ENCODE data around the gene CDK11B. TPM values are rescaled to one million over a fixed set of nuclear protein-coding genes. Genes with fewer than 3 reads are reported as not detected.

Gene CDK11B
- total RNA-seq, 1 donor from 2014 or later: 28.5 TPM

DNA sequence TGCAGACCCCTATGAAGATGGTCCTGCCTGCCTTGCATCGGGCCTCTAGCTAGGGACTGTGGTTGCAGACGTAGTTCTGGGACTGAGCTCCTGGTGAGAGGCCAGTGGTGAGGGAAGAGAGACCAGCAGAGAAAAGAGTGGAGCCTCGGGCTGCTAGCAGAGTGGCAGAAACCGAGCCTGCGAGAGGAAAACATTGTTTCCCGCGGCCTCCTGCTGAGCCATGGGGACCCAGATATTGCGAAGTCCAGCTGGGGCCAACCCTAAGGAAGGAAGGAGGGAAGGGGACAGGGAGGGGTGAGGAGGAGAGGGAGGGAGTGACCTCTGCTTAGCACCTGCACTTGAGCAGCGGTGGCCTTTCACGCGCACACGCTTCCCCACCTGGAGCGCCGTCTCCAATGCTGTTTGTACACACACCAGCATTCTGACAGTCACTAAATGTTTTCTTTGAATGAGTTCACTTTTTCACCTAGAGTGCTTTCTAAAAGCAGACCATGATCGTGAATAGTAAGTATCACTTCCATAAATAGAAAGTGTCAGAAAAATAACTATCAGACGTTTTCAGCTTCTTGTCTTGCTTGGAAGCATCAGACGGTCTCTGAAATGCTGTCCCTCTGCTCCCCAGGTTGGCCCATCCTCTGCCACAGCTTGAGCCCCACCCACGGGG lies 56.4 kb downstream of the CDK11B start:
- POLR2A ChIA-PET: interaction anchor here (1.0 to 2.3 kb wide), 2 partner anchors 13 to 28 kb away, joined by 3 to 19 read pairs; partner anchors contain the start of gene MIB2
- Mint-ChIP-seq H3K4me1 (peaks cover 34% of the 10 kb centered on the region), H3K9me3 (no peaks in the 10 kb centered on the region), H3K36me3 (ENCODE audit: low read depth) (no peaks in the 10 kb centered on the region), H3K27ac (no peak overlapping the region), H3K4me3 (no peak overlapping the region), H3K27me3 (peaks cover 6% of the 10 kb centered on the region)
- ATAC-seq (ENCODE audit: low read depth) (no peak), DNase-seq (no peak)
- no peak for TF ChIP-seq CTCF (IDR thresholded peaks at IDR 0.05)
- intact Hi-C loops (cut with micrococcal nuclease): no loop called here
- CTCF ChIA-PET: interaction anchor here (0.8 kb wide), 1 partner anchor 304 kb away, joined by 3 read pairs; no protein-coding TSS in a partner anchor

- POLR2A ChIA-PET: interaction anchor here (0.5 to 1.0 kb wide), 2 partner anchors 29 to 144 kb away, joined by 3 read pairs; no protein-coding TSS in a partner anchor
- DNase-seq (no peak), ATAC-seq (ENCODE audit: low read depth) (no peak)
- no peaks in the 10 kb centered on the region for H3K9me3 Mint-ChIP-seq
- intact Hi-C loops (cut with micrococcal nuclease): no loop called here
- H3K36me3 Mint-ChIP-seq (ENCODE audit: low read depth): no peaks in the 10 kb centered on the region
- H3K4me1 Mint-ChIP-seq: peaks cover 27% of the 10 kb centered on the region
- CTCF ChIA-PET: no interaction called here
- TF ChIP-seq CTCF (IDR thresholded peaks at IDR 0.05): no peak
- no peak overlapping the region for H3K4me3 Mint-ChIP-seq
- peaks cover 6% of the 10 kb centered on the region for H3K27me3 Mint-ChIP-seq
- H3K27ac Mint-ChIP-seq: no peak overlapping the region
Observed at GRCh38 chr1:1601564-1602303, 57.1 kb downstream of the CDK11B start.

- ATAC-seq (ENCODE audit: low read depth): no peak
- CTCF ChIA-PET: no interaction called here
- H3K9me3 Mint-ChIP-seq: no peaks in the 10 kb centered on the region
- H3K27ac Mint-ChIP-seq: no peak overlapping the region
- TF ChIP-seq CTCF (IDR thresholded peaks at IDR 0.05): no peak
- intact Hi-C loops (cut with micrococcal nuclease): no loop called here
- H3K36me3 Mint-ChIP-seq (ENCODE audit: low read depth): no peaks in the 10 kb centered on the region
- DNase-seq: no peak
- H3K4me3 Mint-ChIP-seq: peak overlapping the region; percentile 67
- POLR2A ChIA-PET: interaction anchor here (1.0 kb wide), 1 partner anchor 29 kb away, joined by 3 read pairs; no protein-coding TSS in a partner anchor
- H3K27me3 Mint-ChIP-seq: peaks cover 6% of the 10 kb centered on the region
- H3K4me1 Mint-ChIP-seq: peaks cover 25% of the 10 kb centered on the region
Observed at GRCh38 chr1:1600861-1601563, 57.8 kb downstream of the CDK11B start.

DNA sequence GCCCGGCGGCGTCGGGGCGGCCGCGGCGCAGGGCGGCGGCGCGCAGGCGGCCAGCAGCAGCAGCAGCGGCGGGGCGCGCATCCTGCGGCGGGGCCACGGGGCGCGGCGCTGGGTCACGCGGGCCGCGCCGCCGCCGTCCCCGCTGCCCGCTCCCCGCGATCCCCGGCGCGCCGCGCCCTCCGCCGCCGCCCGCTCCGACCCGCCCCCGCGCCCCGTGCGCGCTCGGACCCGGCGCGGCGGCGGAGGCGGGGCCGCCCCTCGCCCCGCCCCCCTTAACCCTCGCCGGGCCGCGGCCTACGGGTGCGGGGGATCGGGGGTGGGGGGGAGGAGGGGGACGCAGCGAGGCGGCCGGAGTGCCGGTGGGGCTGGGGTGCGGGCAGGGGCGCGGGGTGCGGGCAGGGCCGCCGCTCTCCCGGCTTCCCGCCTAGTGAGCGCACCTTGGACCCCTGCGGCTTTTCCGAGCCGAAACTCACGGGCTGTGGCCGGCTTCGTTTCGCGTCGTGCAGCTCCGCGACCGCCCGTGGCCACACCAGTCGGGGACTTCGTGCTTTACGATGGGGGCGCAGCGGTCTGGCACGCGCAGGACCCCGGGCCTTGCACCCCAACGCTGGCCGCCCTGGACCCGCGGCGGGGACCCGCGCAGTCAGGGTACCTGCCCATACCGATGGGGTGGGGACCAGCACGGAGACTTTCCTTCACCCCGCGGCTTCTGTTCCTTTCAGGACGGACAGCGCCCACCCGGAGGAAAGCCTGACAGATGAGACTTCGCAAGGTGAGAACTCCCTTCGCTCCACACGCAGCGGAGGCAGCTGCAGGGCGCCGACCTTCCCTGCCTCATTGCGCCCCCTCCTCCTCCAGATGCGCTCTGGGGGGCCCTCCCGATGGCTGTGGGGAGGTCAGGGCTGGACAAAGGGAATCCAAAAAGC lies 58.6 kb downstream of the CDK11B start, which contains the start of gene FNDC10:
Gene FNDC10 (minus strand): TSS at position 201 of the 926 bp plus-strand sequence. CDS start 120 bp downstream, at position 81.
- H3K36me3 Mint-ChIP-seq (ENCODE audit: low read depth): no peaks in the 10 kb centered on the region
- H3K4me3 Mint-ChIP-seq: peak within 1 kb of the TSS; percentile 78
- ATAC-seq (ENCODE audit: low read depth) (peak; percentile 29), DNase-seq (no peak)
- intact Hi-C loops (cut with micrococcal nuclease): no loop called here
- peaks cover 25% of the 10 kb centered on the region for H3K4me1 Mint-ChIP-seq
- CTCF ChIA-PET: no interaction called here
- POLR2A ChIA-PET: no interaction called here
- peaks cover 6% of the 10 kb centered on the region for H3K27me3 Mint-ChIP-seq
- no peak for TF ChIP-seq CTCF (IDR thresholded peaks at IDR 0.05)
- no peak within 1 kb of the TSS for H3K27ac Mint-ChIP-seq
- H3K9me3 Mint-ChIP-seq: no peaks in the 10 kb centered on the region
